Stimulated activated CD4-positive, alpha-beta T cell treated with anti-CD3 and anti-CD28 coated beads, Interleukin-12 subunit alpha, Interleukin-12 subunit beta, amount 100 ng/mL, for 48 hours (primary cell): ENCODE measurements around the gene SOCS1.

ENCODE experiments used
- DNase-seq, 3 donors: peaks; one replicate each; pipeline ENCODE4 v3.0.0-alpha.2; 2020; ENCODE audit warnings: low read depth in 2 of 3, low spot score in 1 of 3

SOCS1 gene

DNA sequence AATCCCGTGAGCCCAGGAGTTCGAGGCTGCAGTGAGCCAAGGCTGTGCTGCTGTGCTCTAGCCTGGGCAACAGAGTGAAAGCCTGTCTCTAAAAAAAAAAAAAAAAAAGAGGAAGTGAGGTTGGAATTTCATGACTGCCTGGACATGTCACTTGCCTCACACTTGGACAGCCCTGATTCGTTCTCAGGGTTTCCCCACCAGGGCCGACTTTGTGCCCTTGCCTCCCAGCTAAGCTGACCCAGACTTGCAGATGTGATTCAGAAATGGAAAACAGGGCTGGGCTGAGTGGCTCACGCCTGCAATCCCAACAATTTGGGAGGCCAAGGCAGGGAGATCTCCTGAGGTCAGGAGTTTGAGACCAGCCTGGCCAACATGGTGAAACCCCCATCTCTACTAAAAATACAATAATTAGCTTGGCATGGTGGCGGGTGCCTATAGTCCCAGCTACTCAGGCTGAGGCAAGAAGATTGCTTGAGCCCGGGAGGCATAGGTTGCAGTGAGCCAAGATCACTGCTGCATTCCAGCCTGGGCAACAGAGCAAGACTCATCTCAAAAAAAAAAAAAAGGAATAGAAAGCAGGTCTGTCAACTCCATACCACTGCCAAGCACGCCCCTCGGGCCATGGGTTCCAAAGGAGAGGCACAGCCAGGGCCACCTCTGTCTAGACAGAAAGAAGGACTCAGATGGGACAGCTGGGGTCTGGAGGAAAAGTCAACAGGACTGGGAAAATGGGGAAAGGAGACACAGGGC is 46.9 kb downstream of the SOCS1 start:
- no peak for DNase-seq

GRCh38 chr16:11207646-11208045 is 48.4 kb downstream of the SOCS1 start:
- peak in 1 of 3 donors; percentile 19 for DNase-seq

DNA sequence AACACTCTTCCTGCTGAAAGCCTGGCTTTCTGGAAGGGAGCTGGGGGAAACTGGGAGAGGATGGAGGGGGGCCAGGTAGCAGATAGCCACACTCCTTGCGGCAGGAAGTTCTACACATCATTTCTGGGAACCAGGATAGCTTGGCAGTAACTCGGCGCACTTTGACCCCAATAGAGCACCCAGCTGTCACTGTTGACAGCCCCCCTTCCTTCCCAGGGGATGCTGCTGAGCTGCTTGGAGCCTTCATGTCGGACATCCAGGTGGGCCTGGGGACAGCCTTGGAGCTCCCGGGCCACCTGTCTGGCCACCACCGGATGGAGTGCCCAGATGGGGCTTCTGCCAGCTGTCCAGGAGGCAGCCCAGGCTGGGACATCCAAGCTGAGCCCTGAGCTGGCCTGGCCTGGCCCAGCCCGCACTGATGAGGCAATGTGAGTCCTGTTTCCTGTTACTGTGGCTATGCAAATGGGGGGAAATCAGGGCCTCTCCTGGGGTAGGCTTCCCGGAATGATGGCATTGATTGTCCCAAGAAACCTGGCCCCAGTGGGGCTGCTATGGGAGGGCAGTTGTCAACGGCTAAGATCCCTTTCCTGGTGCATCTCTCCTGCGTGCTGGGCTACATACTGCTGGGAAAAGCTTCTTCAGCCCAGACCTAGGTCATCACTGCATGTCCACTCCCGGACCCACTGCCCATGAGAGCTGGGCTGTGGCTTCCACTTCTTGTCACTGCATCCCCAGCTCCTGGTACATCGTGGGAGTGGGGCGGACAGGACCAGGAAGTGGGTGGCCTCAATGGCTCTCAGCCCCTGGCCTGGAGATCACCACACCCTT is 50.0 kb downstream of the SOCS1 start:
- no peak for DNase-seq

GRCh38 chr16:11205065-11205699 is 50.8 kb downstream of the SOCS1 start:
- no peak for DNase-seq

DNA sequence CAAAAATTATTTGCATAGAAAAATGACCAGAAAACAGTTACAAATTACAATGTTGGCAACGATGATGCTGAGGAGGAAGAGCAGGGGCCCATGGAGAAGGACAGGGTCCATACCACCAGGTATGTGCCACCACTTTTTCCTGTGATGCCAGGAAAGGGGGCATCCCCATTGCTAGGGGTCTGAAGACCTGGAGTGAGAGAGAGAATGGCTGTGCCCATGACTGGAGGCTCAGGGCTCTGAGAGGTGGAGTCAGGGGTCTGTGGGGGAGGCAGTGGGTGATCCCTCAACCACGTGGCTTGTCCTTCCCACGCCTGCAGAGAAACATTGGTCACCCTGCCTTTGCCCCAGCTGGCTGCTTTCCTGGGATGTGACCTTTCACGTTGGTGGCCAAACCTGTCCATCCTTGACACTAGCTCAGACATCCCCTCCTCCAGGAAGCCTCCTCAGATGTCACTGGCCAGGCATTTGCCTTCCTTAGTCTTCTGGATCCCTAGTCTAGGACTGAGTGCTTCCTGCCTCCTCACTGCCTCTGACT is 51.4 kb downstream of the SOCS1 start:
- no peak for DNase-seq
